GM12878 (cell line): Measurements from ENCODE around the gene ARAP1.

Experiments
- BRCA1 ChIP-seq: IDR thresholded peaks from 2 replicates; pipeline ENCODE4 v1.6.1; 2011; ENCODE audit warnings: low read depth, low read length, improper control_type of control experiment
- EP300 ChIP-seq, 2 experiments: fragments of 150-350 bp in 1 of 2; IDR thresholded peaks; 2 replicates each; pipeline ENCODE4 v1.6.1; 2011 to 2012; ENCODE audit warnings: low read depth in 2 of 2, low read length in 2 of 2, borderline replicate concordance in 1 of 2, improper control_type of control experiment in 1 of 2, inconsistent platforms in 1 of 2; ENCODE audit not compliant: control insufficient read depth in 1 of 2
- EZH2 ChIP-seq: IDR thresholded peaks from 2 replicates; pipeline ENCODE4 v1.6.1; 2012; ENCODE audit warnings: low read depth, mild to moderate bottlenecking, control low read depth, inconsistent platforms, low read length, borderline replicate concordance; ENCODE audit not compliant: control insufficient read depth
- GABPA ChIP-seq: IDR thresholded peaks from 2 replicates; pipeline ENCODE4 v1.6.1; 2014; ENCODE audit warnings: antibody characterized with exemption, low read depth, mild to moderate bottlenecking, inconsistent platforms
- PKNOX1 ChIP-seq: fragments of 450-650 bp; IDR thresholded peaks from 2 replicates; pipeline ENCODE4 v1.6.1; 2016; ENCODE audit warnings: mild to moderate bottlenecking
- TCF3 ChIP-seq: IDR thresholded peaks from 2 replicates; pipeline ENCODE4 v1.6.1; 2012; ENCODE audit warnings: low read depth, mild to moderate bottlenecking, low read length, borderline replicate concordance; ENCODE audit not compliant: insufficient read depth
- ZNF24 ChIP-seq: fragments of 450-650 bp; IDR thresholded peaks from 2 replicates; pipeline ENCODE4 v1.6.1; 2017; ENCODE audit warnings: antibody characterized with exemption, mild to moderate bottlenecking

- TF ChIP-seq ZNF24 (no peak), GABPA (no peak), EZH2 (no peak), TCF3 (no peak), EP300 (IDR thresholded peaks at IDR 0.05; ENCODE audit: borderline replicate concordance in 1 of 2, control insufficient read depth in 1 of 2, low read depth in 2 of 2, low read length in 2 of 2) (no peak), BRCA1 (no peak), PKNOX1 (no peak)
These were observed 69.9 kb downstream of the ARAP1 start for GRCh38 chr11:72682238-72682857.
